GM11168 (cell line): Measurements from ENCODE around the gene CFAP107.

Experiments
- in situ Hi-C: fragments of 300-500 bp; cut with MboI; formaldehyde crosslinking; loops from one replicate; pipeline ENCODE4 v1.12.0; 2022; ENCODE audit warnings: low sequenced_read_pairs; ENCODE audit not compliant: unreplicated experiment

The CFAP107 gene

GRCh38 chr1:12739613-12740012 lies 6.4 kb upstream of the CFAP107 start:
- in situ Hi-C loops = no loop called here

DNA sequence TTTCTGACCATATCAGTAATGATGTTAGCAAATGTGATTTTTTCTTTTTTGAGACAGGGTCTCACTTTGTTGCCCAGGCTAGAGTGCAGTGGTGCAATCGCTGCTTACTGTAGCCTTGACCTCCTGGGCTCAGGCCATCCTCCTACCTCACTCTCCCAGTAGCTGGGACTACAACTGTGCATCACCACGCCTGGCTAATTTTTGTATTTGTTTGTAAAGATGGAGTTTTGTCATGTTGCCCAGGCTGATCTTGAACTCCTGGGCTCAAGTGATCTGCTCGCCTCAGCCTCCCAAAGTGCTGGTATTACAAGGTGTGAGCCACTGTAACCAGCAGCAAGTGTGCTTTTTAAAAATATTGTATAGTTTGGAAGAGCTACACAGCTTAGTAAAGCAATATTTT lies 4.1 kb upstream of the CFAP107 start:
- in situ Hi-C loops = no loop called here

DNA sequence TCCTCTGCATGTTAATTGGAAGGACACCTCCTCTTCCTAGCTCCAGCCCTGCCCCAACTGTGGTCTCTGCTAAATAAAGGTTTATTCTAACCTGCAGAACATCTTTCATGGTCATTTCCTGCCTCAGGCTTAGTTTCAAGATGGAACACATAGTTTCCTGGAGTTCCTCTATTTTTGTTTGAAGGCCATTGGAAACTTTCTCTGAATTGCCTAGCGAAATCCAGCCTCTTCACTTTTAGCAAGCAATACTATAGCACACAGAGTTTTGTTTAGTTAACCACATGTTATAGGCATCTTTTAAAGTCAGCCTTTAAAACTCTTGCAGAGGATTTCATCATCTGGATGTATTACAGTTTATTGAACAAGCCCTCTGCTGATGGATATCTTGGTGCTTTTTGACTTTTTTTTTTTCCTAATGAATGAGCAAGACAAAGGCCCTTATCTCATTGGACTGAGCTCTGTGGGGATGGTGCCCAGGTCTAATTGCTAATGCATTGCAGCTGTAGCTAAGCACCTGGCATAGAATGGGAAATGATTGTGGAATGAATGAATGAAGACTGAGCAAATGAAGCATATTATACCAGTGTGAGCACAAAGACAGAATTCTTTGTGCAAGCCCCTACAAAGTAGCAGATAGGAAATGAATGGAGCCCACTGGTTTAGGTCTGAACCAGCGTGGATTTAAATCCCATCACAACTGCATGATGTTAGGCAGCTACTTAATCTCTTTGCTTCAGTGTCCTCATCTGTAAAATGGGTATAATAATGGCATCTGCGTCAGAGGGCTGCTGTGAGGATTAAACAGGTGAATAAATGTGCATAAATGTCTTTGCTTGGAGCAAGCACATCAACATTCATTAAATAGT lies 641 bp upstream of the CFAP107 start:
- in situ Hi-C loops = no loop called here

- in situ Hi-C loops = no loop called here
Observed at GRCh38 chr1:12748778-12749355, 2.9 kb downstream of the CFAP107 start.

DNA sequence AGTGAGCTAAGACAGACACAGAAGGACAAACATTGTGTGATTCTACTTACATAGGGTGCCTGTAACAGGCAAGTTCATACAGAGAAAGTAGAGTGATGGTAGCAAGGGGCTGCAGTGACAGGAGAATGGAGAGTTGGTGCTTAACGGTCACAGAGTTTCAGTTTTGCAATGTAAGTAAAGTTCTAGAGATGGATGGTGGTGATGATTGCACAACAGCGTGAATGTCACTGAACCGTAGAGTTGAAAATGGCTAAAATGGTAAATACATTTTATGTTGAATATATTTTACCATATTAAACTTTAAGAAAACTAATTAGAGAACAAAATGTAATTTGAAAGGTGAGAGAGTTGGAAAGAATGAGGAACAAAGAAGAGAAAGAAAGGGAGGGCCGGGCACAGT lies 8.7 kb downstream of the CFAP107 start:
- in situ Hi-C loops = no loop called here

DNA sequence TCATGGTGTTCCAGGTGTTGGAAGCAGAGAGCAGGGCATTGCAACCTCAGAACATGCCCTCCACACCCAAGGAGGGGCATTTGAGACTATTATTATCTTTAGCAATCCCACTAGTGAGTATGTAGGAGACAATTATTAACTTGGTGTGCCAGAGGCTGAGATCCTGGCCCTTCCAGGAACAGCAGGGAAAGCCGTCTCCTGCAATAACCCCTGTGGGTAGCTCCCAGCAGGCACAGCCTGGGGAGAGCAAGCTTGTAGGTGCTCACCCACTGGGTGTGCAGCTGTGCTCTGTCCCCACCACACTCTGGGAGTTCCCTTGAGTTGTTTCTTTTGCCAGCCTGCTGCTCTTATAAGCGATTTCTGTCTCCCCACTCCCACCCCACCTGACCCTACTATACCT lies 10.3 kb downstream of the CFAP107 start:
- in situ Hi-C loops = no loop called here

GRCh38 chr1:12756768-12757413 lies 10.9 kb downstream of the CFAP107 start:
- in situ Hi-C loops = no loop called here

DNA sequence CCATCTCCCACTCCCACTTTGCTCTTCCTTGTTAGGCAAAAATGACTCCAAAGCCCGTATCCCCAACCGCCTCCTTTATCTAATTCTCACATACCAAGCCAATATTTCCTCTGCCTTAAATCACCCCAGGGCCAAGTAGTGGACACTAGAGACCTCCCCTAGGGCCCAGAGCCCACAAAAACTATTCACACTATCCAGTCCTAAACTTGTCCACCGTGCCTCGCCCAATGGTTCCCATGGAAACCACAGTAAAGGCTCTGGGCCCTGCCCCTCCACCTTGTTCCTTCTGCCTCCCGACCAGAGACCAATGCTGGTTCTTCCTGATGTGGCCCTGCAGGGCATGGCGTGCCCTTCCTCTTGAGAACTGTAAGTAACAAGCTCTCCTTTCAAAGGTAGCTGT lies 11.8 kb downstream of the CFAP107 start:
- in situ Hi-C loops = no loop called here

- in situ Hi-C loops = no loop called here
Observed at GRCh38 chr1:12760256-12760795, 14.3 kb downstream of the CFAP107 start.

GRCh38 chr1:12761781-12762180 lies 15.8 kb downstream of the CFAP107 start:
- in situ Hi-C loops = no loop called here

DNA sequence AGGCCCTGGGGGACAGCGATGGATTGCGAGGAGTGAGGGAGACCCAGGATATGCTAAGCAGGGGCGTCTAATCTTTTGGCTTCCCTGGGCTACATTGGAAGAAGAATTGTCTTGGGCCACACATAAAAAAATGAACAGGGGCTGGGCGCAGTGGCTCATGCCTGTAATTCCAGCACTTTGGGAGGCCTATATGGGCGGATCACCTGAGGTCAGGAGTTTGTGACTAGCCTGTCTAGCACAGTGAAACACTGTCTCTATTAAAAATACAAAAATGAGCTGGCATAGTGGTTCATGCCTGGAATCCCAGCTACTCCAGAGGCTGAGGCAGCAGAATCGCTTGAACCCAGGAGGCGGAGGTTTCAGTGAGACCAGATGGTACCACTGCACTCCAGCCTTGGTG lies 16.8 kb downstream of the CFAP107 start:
- in situ Hi-C loops = no loop called here

DNA sequence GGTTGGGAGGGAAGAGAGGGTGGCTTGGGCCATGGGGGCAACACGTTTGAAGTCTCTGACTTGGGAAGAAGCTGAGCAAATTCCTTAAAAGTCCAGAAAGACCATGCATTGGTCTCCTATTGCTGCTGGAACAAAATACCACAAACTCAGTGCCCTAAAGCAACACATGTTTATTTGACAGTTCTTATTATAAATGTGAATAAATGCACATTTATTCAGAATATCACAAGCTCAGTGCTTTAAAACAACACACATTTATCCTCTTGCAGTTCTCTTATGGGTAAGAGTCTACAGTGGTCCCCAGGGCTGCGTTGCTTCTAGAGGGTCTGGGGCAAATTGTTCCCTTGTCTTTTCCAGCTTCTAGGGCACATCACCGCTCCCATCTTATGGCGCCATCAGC lies 17.5 kb downstream of the CFAP107 start:
- in situ Hi-C loops = no loop called here

DNA sequence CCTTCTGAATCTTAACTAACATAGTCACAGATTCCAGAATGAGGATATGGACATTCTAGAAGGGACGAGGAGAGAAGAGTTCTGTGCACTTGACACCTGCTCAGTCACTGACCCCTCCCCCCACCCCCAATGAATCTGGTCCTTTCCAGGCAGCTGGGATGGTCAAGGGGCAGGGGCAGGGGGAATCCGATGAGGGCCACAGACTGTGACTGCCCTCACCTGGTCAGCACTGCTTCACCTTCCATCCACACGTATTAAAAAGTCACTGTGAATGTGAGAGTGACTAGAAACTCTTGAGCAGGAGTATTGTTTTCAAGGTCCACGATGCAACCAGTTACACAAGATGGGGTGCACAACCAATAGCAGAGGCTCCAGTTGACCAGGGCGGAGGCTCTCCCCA lies 18.0 kb downstream of the CFAP107 start:
- in situ Hi-C loops = no loop called here

DNA sequence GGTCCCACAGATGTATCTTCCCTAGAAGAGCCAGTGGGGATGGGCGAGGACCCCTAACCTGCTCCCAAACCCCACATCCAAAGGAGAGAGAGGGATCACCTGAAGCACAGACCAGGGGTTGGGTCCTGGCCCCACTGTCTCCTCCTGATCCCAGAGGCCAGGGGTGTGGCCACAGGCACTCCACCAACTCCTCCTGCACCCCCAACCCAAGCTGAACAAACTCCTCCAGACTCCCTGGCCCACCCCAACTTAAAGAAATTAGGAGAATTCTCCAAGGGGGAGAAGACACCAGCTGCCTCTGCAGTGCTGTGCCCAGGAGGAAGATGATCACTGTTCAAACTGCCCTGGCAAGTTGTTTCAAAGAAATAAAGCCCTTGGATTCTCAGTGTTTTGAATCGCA lies 23.0 kb downstream of the CFAP107 start:
- in situ Hi-C loops = no loop called here

GRCh38 chr1:12769976-12770505 lies 24.0 kb downstream of the CFAP107 start:
- in situ Hi-C loops = no loop called here

GRCh38 chr1:12770620-12771019 lies 24.6 kb downstream of the CFAP107 start:
- in situ Hi-C loops = no loop called here

GRCh38 chr1:12771186-12771585 lies 25.2 kb downstream of the CFAP107 start:
- in situ Hi-C loops = no loop called here

DNA sequence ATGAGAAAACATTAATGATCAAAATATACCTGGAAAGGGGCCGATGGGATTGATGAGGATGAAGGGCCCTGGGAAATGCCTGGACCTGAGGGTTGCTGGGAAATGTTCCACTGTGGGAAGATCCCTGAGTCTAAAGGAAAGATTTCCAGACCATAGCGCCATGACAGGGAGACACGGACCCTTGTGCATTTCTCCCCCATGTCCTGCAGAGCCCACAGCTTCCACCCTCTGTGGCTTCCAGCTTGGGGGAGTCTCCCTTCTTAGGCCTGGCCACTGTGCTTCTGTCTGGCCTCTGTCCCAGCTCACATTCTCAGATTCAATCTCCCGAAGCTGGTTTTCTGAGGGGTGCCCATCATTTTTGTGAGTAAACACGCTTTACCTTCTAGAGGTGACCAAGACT lies 26.5 kb downstream of the CFAP107 start:
- in situ Hi-C loops = no loop called here

DNA sequence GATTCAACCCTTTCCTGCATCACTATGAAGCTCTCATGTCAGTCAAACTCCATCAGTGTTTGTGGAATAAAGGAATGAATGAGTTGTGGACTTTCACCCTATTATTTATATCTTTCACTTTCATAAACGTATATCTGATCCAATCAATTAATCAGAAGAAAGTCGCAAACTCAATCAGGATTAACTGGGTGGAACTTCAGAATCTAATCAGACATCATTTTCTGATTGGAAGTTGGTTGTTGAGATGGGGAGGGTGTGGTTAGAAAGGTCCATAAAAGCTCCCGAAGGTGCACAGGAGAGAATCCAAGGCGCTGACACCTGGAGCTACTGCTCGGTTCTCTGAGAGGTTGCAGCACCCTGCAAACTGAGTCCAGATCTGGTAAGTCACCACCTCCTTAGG lies 27.4 kb downstream of the CFAP107 start, which contains the start of gene PRAMEF12:
Gene PRAMEF12 (plus strand): TSS at position 301 of the 400 bp plus-strand sequence. CDS start 1,130 bp downstream, outside the sequence.
- in situ Hi-C loops = no loop called here

DNA sequence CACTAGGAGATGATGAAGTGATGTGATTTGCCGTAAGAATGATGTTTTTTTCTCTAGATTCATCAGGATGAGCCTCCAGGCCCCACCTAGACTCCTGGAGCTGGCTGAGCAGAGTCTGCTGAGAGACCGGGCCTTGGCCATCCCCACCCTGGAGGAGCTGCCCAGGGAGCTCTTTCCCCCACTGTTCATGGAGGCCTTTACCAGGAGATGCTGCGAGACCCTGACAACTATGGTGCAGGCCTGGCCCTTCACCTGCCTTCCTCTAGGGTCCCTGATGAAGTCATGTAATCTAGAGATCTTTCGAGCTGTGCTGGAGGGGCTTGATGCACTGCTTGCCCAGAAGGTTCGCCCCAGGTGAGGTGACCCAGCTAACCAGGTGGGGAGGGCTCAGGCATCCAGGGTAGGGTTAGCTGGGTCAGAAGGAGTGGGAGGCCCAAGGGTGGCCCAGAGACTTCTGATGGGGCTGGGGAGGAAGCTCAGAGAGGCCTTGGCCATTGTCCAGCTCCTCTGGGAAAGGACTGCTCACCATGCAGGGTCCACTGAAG lies 28.9 kb downstream of the CFAP107 start:
- in situ Hi-C loops = no loop called here

DNA sequence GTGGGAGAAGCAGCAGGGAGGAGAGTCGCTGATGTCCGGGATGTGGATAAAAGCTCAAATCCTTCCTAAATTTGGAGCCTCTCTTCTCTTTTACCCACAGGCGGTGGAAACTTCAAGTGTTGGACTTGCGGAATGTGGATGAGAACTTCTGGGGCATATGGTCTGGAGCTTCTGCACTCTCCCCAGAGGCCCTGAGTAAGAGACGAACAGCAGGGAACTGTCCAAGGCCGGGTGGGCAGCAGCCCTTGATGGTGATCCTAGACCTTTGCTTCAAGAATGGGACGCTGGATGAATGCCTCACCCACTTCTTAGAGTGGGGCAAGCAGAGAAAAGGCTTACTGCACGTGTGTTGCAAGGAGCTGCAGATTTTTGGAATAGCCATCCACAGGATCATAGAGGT lies 29.4 kb downstream of the CFAP107 start:
- in situ Hi-C loops = no loop called here
